ENCODE measurements around the gene SEL1L2.

The SEL1L2 gene

DNA sequence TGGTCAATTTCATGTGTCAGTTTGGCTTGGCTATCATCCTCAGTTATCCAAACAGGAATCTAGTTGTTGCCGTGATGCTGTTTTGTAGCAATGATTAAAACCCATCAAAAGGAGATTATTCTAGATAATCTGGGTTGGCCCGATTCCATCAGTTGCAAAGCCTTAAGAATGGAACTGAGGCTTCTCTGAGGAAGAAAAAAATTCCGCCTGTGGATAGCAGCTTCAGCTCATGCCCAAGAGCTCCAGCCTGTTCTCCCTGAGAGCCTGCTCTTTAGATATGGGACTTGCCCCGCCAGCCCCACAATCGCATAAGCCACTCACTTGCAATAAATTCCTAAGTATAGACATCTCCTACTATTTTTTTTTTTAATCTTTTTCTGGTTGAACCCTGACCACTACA lies 61.5 kb downstream of the SEL1L2 start:
- no peak for DNase-seq (ENCODE audit: low spot score)

DNA sequence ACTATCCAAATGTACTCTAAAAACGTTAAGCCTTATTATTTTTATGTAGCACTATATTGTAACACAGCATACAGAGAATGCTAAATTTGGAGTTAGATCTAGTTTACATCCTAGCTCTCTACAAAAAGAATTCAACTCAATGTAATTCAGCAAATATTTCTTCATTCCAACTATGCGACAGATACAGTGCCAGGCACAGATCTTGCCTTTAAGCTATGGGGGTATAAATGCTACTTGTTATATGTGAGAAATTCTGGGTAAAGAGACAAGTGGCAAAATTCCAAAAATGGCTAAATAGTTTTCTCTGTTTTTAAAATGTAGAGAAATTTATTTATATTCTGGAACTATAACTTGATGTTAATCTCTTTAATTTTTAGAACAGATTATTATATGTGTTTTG lies 63.2 kb downstream of the SEL1L2 start:
- no peak for DNase-seq (ENCODE audit: low spot score)

- DNase-seq (ENCODE audit: low spot score), result no peak
Measured at GRCh38 chr20:13922241-13922640, 68.2 kb downstream of the SEL1L2 start.

DNA sequence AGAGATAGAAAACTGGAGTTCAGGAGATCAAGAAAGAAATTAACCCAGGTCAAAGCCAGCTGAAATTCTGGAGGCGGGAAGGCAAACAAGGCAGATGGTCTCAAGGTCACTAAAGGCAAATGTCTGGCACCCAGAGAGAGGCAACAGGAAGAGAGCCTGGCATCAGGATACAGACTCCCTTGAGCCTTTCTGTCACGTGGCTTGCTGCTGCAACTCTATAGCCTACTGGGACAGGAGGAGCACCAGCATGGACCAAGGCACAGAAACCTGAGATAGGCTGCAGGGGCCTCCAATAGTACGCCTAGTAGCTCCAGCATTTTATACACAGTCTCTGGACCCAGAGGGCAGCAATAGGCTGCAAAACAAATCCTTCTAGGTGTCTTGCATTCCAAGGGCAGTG lies 75.1 kb downstream of the SEL1L2 start:
- DNase-seq (ENCODE audit: low spot score), result no peak

- DNase-seq (ENCODE audit: low spot score), result no peak
Measured at GRCh38 chr20:13913572-13913971, 76.8 kb downstream of the SEL1L2 start.

- DNase-seq (ENCODE audit: low spot score), result no peak
Measured at GRCh38 chr20:13913131-13913530, 77.3 kb downstream of the SEL1L2 start.

GRCh38 chr20:13910492-13910891 lies 79.9 kb downstream of the SEL1L2 start:
- no peak for DNase-seq (ENCODE audit: low spot score)

GRCh38 chr20:13909067-13909466 lies 81.3 kb downstream of the SEL1L2 start:
- no peak for DNase-seq (ENCODE audit: low spot score)

DNA sequence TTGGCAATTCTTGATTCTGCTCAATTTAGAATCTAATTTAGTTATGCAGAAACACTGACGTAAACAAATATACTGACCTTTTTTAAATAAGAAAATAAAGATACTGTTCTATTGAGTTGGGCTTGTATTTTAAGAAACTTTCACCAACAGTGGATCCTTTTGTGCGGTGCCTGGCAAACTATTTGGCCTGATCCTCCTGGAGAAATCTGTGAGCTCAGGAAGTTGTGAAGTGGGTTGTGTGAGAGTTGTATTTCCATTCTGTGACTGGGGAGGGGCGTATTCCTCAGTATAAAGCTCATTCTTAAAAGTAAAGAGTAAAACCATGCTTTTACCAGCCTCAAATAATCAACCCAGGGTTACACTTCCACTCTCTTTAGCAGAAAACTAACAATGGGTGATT lies 85.6 kb downstream of the SEL1L2 start:
- no peak for DNase-seq (ENCODE audit: low spot score)

GRCh38 chr20:13900496-13900895 lies 89.9 kb downstream of the SEL1L2 start:
- no peak for DNase-seq (ENCODE audit: low spot score)

DNA sequence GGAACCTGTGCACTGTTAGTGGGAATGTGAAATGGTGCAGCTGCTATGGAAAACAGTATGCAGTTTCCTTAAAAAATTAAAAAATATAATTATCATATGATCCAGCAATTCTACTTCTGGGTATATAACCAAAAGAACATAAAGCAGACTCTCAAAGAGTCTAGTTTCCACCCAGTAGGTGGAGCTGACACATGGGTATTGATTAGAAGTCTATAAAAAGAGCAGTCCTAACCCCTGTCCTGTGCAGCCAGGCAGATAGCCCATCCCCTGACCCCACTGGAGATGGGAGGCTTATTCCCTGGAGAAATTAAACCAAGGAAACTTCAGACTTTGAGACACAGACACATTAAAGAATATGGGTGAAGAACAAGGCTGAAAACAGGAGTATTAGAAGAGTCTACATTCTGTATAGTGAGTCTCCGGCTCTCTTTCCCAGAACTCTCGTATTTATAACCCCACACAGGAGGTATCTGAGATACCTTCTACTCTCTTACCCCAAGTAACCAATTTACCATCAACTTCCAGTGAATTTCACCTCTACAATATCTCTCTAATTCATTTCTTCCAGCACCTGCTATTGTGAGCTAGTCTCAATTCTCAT lies 92.3 kb downstream of the SEL1L2 start:
- DNase-seq (ENCODE audit: low spot score), result no peak

- DNase-seq (ENCODE audit: low spot score), result no peak
Measured at GRCh38 chr20:13891575-13891974, 98.8 kb downstream of the SEL1L2 start.

- DNase-seq (ENCODE audit: low spot score), result no peak
Measured at GRCh38 chr20:13884803-13885202, 105.6 kb downstream of the SEL1L2 start.

DNA sequence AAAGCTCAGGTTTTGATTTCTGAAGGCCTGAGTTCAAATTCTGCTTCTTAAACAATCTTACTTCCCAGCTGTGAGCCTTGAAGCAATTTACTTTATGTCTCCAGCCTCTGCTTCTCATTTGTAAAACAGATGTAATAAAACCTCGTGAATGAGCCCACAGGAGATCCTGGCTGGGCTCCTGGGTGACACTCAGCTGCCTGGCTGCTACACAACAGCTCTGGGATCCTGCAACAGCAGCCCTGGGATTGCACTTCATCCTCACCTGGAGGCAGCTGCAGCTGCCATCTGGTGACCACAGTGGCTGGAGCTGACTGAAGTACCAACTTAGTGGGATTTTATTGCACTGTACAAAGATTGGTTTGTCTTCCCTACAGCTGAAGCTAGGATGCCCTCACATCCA lies 107.0 kb downstream of the SEL1L2 start:
- no peak for DNase-seq (ENCODE audit: low spot score)

DNA sequence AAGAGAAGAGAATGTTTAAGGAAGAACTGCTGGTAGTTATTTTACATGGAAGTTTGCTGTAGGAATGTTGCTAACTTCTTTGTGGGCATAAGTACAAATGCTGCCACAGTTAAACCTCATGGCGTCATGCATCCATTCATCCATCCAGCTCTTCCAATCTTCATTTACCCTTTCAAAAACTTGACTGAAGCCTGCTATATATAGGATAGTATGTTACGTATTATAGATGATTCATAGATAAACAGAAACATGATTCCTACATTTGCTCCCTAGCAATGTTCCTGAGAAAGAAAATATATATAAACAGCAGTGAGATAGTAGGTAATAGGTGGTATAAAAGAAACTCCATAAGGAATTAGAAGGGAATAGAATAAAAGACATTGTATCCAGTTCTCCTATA lies 111.8 kb downstream of the SEL1L2 start:
- DNase-seq (ENCODE audit: low spot score), result no peak

- no peak for DNase-seq (ENCODE audit: low spot score)
Measured at GRCh38 chr20:13877793-13878192, 112.6 kb downstream of the SEL1L2 start.

DNA sequence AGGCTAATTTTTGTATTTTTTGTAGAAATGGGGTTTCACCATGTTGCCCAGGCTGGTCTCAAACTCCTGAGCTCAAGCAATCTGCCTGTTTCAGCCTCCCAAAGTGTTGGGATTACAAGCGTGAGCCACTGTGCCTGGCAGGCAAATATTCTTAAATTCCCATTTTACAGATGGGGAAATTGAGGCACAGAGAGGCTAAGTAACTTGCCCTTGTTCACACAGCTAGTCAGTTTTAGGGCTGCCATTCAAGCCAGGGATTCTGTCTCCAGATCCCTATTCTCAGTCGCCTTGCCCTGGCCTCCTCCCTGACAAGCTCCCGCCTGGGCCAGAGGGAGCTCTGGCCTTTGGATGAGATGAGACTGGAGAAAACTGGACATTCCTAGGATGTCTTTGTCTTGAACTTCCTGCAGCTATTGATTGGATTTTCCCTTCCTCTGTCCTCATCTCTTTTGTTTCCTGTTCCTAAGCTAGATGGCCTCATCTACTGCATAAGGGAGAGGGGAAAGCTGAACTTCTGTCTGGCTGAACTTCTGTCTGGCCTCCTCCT lies 115.1 kb downstream of the SEL1L2 start:
- no peak for DNase-seq (ENCODE audit: low spot score)

DNA sequence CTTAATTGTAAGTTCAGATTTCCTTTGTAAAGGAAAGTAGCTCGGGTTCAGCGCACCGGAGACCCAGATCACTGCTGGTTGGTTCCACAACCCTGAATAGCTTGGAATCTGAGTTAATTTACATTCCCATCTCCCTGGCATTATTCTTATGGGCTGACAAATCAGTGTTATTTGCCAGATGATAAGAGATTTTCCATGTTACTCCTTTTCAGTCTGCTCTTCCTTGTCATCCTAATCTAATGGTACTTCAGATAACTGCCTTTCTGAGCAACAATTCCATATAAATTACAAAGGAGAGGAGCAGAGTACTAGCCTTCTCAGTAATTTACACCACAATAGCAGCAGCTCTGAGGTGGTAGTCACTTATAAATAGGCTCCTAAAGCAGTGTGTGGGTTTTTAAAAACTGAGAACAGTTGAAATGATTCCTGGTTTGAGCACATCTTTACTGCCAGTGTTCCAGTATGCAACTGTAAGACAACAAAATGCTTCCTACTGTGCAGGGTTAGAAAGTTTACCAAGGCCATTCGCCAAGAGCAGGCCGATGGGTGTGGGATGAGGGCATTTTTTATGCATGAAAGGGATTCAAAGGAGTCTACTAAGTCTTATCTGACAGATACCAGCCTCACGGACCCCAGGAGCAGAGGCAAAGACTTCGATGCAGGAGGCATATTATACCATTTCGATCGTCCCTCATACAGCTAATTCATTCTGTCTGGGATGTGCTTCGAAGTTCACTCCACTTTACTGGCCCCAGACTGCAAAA lies 115.8 kb downstream of the SEL1L2 start:
- no peak for DNase-seq (ENCODE audit: low spot score)

- no peak for DNase-seq (ENCODE audit: low spot score)
Measured at GRCh38 chr20:13873831-13874230, 116.6 kb downstream of the SEL1L2 start.

DNA sequence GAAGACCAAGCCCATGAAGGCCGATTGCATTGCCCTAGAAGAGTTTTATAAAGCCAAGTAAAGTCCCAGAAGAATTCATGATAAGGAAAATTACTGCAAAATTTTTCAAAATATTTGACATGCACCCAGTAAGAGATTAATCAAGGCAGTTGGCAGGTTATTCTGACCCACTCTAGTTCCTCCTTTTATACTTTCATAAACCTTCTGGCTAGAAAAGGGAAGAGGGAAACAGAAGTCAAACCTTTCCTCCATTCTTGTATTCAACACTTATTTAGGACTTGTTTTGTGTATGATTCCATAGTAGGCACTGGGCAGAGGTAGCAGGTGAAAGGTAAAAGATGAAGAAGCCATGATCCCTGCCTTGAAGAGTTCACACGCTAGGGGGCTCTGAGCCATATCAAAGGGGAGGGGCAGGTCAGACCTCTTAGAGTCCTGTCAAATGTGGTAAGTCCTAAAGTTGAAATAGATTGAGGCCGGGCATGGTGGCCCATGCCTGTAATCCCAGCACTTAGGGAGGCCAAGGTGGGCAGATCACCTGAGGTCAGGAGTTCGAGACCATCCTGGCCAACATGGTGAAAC lies 120.2 kb downstream of the SEL1L2 start:
- DNase-seq (ENCODE audit: low spot score), result no peak

- no peak for DNase-seq (ENCODE audit: low spot score)
Measured at GRCh38 chr20:13868331-13868730, 122.1 kb downstream of the SEL1L2 start.

- DNase-seq (ENCODE audit: low spot score), result no peak
Measured at GRCh38 chr20:13865791-13866351, 124.5 kb downstream of the SEL1L2 start.

DNA sequence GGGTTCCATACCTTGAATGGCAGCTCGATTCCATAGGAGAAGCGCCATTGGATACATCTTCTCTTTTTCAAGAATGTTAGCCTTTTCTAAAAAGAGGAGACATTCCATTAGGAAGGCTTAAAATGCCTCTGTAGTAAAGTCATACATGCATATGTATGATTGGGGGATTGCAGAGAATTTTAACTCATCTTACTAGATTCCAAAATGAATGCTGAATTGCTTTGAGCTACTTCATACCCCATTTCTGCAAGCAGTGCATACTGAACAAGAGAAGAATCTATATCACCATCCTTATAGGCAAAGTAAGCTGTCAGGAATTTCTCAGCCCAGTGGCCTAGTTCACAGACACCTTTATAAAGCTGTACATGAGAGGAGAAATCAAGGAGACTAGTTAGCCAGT lies 125.3 kb downstream of the SEL1L2 start:
- DNase-seq (ENCODE audit: low spot score), result no peak

Data from left forelimb (tissue), 1 donor.